ENCODE measurements around the gene NUSAP1. TPM values are rescaled to one million over a fixed set of nuclear protein-coding genes. Genes with fewer than 3 reads are reported as not detected.

The NUSAP1 gene
- polyA plus RNA-seq, 3 donors: 2.4 to 4.0 (median 3.5) TPM

DNA sequence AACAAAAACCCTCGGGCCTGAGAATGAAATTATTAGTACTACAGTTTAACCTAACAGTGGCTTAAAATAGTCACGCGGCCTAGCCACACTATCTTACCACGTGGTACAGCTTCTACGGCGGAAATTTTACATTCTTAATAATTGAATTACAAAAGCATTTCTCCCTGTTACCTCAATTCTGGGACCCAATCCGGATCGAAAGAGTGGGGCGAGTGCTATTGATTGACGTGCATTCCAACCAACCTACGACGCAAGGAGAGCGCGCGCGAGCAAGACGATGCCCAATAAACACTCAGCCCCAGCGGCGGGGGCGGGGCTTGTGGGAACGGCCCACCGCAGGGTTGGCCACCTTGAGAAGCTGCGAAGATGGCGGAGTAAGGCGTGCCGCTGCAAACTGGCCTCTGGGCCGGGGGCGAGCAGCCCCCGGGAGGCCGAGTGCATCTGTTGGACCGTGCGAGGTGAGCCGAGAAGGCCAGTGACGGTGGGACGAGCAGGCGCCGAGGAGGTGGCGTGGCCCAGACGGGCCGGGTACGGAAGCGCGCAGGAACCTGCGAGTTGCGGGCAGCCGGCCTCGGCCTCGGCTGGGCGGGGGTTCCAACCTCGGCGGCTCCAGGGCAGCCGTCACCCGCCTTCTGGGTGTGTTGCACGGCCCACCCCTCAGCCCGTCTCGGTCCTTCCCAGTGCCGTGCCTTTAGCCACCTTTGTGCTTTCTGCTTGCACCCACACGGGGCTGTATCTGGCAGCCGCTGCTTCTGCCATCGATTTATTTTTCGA lies 48.8 kb upstream of the NUSAP1 start:
- peaks cover 0 to 2% (median 0%) of the 10 kb centered on the region in 3 donors for H3K27me3 Mint-ChIP-seq (ENCODE audit: low read depth in 3 of 3)
- H3K4me2 ChIP-seq (replicated peaks; ENCODE audit: extremely low read depth, low read length, poor library complexity, severe bottlenecking): peak overlapping the region; percentile 88
- H3K4me1 Mint-ChIP-seq: peaks cover 37% of the 10 kb centered on the region
- H3K9me3 Mint-ChIP-seq: peaks cover 0 to 3% (median 0%) of the 10 kb centered on the region in 7 donors
- H3K4me3 Mint-ChIP-seq: peak overlapping the region; percentile 92 to 93
- H3K36me3 Mint-ChIP-seq: peaks cover 38 to 56% of the 10 kb centered on the region in 2 donors
- H3K36me3 ChIP-seq (replicated peaks in 1 of 2; ENCODE audit: control insufficient read depth in 1 of 2, insufficient read depth in 2 of 2, low read length in 2 of 2): peaks cover 30 to 53% of the 10 kb centered on the region in 2 donors
- H3K27ac Mint-ChIP-seq: peak overlapping the region; percentile 93 to 99 (median 95)
- peaks cover 51% of the 10 kb centered on the region for H3K79me2 ChIP-seq (ENCODE audit: insufficient read depth, low read length)
- intact Hi-C loops (cut with micrococcal nuclease): loop anchor here (5.0 to 10.0 kb wide), 2 partner anchors 48 to 131 kb away; partner anchors contain the start of genes RTF1 (in 2 of the 2), NUSAP1 (in 1 of the 2) and OIP5 (in 1 of the 2)
- under 1% methylated on average over 53 of the region's 61 CpGs for WGBS (ENCODE audit: insufficient coverage)
- H3K4me1 ChIP-seq (ENCODE audit: control insufficient read depth in 1 of 2, insufficient read depth in 2 of 2, low read length in 2 of 2): peaks cover 30 to 38% of the 10 kb centered on the region in 2 donors
- TF ChIP-seq, protein P1, sequence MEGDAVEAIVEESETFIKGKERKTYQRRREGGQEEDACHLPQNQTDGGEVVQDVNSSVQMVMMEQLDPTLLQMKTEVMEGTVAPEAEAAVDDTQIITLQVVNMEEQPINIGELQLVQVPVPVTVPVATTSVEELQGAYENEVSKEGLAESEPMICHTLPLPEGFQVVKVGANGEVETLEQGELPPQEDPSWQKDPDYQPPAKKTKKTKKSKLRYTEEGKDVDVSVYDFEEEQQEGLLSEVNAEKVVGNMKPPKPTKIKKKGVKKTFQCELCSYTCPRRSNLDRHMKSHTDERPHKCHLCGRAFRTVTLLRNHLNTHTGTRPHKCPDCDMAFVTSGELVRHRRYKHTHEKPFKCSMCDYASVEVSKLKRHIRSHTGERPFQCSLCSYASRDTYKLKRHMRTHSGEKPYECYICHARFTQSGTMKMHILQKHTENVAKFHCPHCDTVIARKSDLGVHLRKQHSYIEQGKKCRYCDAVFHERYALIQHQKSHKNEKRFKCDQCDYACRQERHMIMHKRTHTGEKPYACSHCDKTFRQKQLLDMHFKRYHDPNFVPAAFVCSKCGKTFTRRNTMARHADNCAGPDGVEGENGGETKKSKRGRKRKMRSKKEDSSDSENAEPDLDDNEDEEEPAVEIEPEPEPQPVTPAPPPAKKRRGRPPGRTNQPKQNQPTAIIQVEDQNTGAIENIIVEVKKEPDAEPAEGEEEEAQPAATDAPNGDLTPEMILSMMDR (IDR thresholded peaks at IDR 0.05): no peak
- no peaks in the 10 kb centered on the region for H3K9me3 ChIP-seq (replicated peaks in 1 of 2; ENCODE audit: control insufficient read depth in 1 of 2, insufficient read depth in 1 of 2, low read length in 2 of 2)
- H3K27ac ChIP-seq (ENCODE audit: low read depth in 1 of 2, low read length in 2 of 2): peak overlapping the region; percentile 76 to 91
- peak; percentile 98 to 99 (median 99) for DNase-seq
- H2AFZ ChIP-seq (ENCODE audit: insufficient read depth, low read depth, low read length, poor library complexity, severe bottlenecking): peak overlapping the region; percentile 82
- H3K4me3 ChIP-seq (replicated peaks in 1 of 3; ENCODE audit: low read depth in 2 of 3, low read length in 3 of 3): peak overlapping the region; percentile 64 to 91 (median 84)
- no peaks in the 10 kb centered on the region for H3K27me3 ChIP-seq (ENCODE audit: control insufficient read depth in 2 of 2, insufficient read depth in 2 of 2, low read length in 2 of 2)
- peak overlapping the region; percentile 91 for H3K9ac ChIP-seq (ENCODE audit: insufficient read depth, low read length, poor library complexity, severe bottlenecking)
- no peaks in the 10 kb centered on the region for H4K20me1 ChIP-seq (ENCODE audit: insufficient read depth, low read length)

DNA sequence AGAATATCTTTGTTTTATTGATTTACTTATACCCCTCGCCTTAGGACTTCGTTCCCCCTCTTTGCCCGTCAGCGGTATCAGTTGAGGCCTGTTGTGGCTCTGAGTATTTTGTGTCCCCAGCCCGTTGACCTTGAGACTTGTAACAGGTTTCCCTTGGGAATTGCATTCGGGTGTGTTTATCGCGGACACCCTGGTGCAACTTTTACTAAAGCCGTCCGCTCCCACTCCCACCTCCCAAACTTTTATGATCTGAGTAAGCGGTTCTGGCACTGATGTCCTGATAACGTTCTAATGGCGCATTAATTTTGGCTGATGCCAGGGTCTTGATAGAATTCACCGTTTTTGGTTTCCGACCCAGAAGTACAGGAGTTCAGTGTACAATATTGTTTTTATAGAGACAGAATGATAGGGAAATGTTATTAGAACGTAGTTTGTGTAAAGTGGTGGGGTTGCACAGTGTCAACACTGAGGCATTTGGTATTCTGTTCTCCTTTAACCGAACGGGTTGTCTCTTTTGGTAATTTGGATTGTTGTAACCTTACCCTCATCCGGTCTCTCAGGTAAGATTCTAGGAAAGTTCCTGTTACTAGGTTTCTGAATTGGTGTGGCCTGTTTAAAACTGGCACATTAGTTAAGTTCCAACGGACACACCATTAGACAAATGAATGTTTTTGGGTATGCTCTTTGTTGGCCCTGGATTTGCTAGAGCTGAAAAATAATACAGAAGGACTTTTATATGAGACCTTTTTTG lies 48.1 kb upstream of the NUSAP1 start:
- Mint-ChIP-seq H3K4me3 (peak overlapping the region; percentile 92 to 93), H3K4me1 (peaks cover 40% of the 10 kb centered on the region), H3K27me3 (ENCODE audit: low read depth in 3 of 3) (peaks cover 0 to 2% (median 0%) of the 10 kb centered on the region in 3 donors), H3K27ac (peak overlapping the region; percentile 93 to 99 (median 95)), H3K36me3 (peaks cover 30 to 49% of the 10 kb centered on the region in 2 donors), H3K9me3 (peaks cover 0 to 3% (median 0%) of the 10 kb centered on the region in 7 donors)
- WGBS (ENCODE audit: insufficient coverage): 0% methylated on average over 15 of the region's 20 CpGs
- TF ChIP-seq, protein P1 (IDR thresholded peaks at IDR 0.05): no peak
- peak overlapping the region; percentile 76 to 91 for H3K27ac ChIP-seq (ENCODE audit: low read depth in 1 of 2, low read length in 2 of 2)
- H3K4me1 ChIP-seq (ENCODE audit: control insufficient read depth in 1 of 2, insufficient read depth in 2 of 2, low read length in 2 of 2): peaks cover 30 to 38% of the 10 kb centered on the region in 2 donors
- no peaks in the 10 kb centered on the region for H3K27me3 ChIP-seq (ENCODE audit: control insufficient read depth in 2 of 2, insufficient read depth in 2 of 2, low read length in 2 of 2)
- DNase-seq: no peak
- peak overlapping the region; percentile 82 for H2AFZ ChIP-seq (ENCODE audit: insufficient read depth, low read depth, low read length, poor library complexity, severe bottlenecking)
- H3K79me2 ChIP-seq (ENCODE audit: insufficient read depth, low read length): peaks cover 57% of the 10 kb centered on the region
- H3K4me3 ChIP-seq (replicated peaks in 1 of 3; ENCODE audit: low read depth in 2 of 3, low read length in 3 of 3): peak overlapping the region; percentile 64 to 91 (median 84)
- H3K9me3 ChIP-seq (replicated peaks in 1 of 2; ENCODE audit: control insufficient read depth in 1 of 2, insufficient read depth in 1 of 2, low read length in 2 of 2): no peaks in the 10 kb centered on the region
- intact Hi-C loops (cut with micrococcal nuclease): loop anchor here (5.0 to 10.0 kb wide), 2 partner anchors 48 to 130 kb away; partner anchors contain the start of genes RTF1 (in 2 of the 2), NUSAP1 (in 1 of the 2) and OIP5 (in 1 of the 2)
- H3K36me3 ChIP-seq (replicated peaks in 1 of 2; ENCODE audit: control insufficient read depth in 1 of 2, insufficient read depth in 2 of 2, low read length in 2 of 2): peaks cover 26 to 50% of the 10 kb centered on the region in 2 donors
- H4K20me1 ChIP-seq (ENCODE audit: insufficient read depth, low read length): no peaks in the 10 kb centered on the region
- H3K4me2 ChIP-seq (replicated peaks; ENCODE audit: extremely low read depth, low read length, poor library complexity, severe bottlenecking): peak overlapping the region; percentile 88
- peak overlapping the region; percentile 91 for H3K9ac ChIP-seq (ENCODE audit: insufficient read depth, low read length, poor library complexity, severe bottlenecking)

Measured in CD14-positive monocyte (primary cell).